ENCODE data around the gene SERINC2. TPM values are rescaled to one million over a fixed set of nuclear protein-coding genes. Genes with fewer than 3 reads are reported as not detected.

Gene SERINC2
- total and polyA plus RNA-seq, 7 experiments from 2014 or later, result 0.22 to 2.7 (median 0.34) TPM; not detected in 4

GRCh38 chr1:31400393-31400792, 12.6 kb upstream of the SERINC2 start:
- no peak for ATAC-seq
- H3K27me3 Mint-ChIP-seq, result peaks cover 0 to 16% (median 5%) of the 10 kb centered on the region in 5 donors
- H3K27ac Mint-ChIP-seq, result no peak overlapping the region
- DNase-seq, result no peak
- Histone ChIP-seq H3K4me3 (ENCODE audit: low read length) (no peak overlapping the region), H3K27ac (ENCODE audit: low read depth, low read length) (no peak overlapping the region), H3K36me3 (ENCODE audit: control insufficient read depth in 2 of 3, insufficient read depth in 3 of 3, low read length in 3 of 3) (no peaks in the 10 kb centered on the region), H3K9me3 (ENCODE audit: control insufficient read depth in 2 of 3, low read length in 3 of 3) (no peaks in the 10 kb centered on the region), H3K27me3 (ENCODE audit: control insufficient read depth in 2 of 2, insufficient read depth in 2 of 2, low read length in 2 of 2) (no peaks in the 10 kb centered on the region), H3K4me1 (ENCODE audit: control insufficient read depth in 2 of 2, insufficient read depth in 2 of 2, low read length in 2 of 2) (no peaks in the 10 kb centered on the region)
- ChIA-PET CTCF (no interaction called here), POLR2A (no interaction called here)
- H3K4me1 Mint-ChIP-seq, result peaks cover 0 to 6% (median 1%) of the 10 kb centered on the region in 7 donors
- no peak overlapping the region for H3K4me3 Mint-ChIP-seq
- intact Hi-C loops (cut with micrococcal nuclease), result no loop called here
- no peaks in the 10 kb centered on the region for H3K36me3 Mint-ChIP-seq
- peaks cover 0 to 1% (median 0%) of the 10 kb centered on the region in 11 donors for H3K9me3 Mint-ChIP-seq

- Histone ChIP-seq H3K9me3 (ENCODE audit: control insufficient read depth in 2 of 3, low read length in 3 of 3) (no peaks in the 10 kb centered on the region), H3K27me3 (ENCODE audit: control insufficient read depth in 2 of 2, insufficient read depth in 2 of 2, low read length in 2 of 2) (no peaks in the 10 kb centered on the region), H3K4me3 (ENCODE audit: low read length) (no peak overlapping the region), H3K36me3 (ENCODE audit: control insufficient read depth in 2 of 3, insufficient read depth in 3 of 3, low read length in 3 of 3) (no peaks in the 10 kb centered on the region), H3K4me1 (ENCODE audit: control insufficient read depth in 2 of 2, insufficient read depth in 2 of 2, low read length in 2 of 2) (no peaks in the 10 kb centered on the region), H3K27ac (ENCODE audit: low read depth, low read length) (no peak overlapping the region)
- H3K9me3 Mint-ChIP-seq, result peaks cover 0 to 1% (median 0%) of the 10 kb centered on the region in 11 donors
- no peak overlapping the region for H3K27ac Mint-ChIP-seq
- peaks cover 0 to 16% (median 5%) of the 10 kb centered on the region in 5 donors for H3K27me3 Mint-ChIP-seq
- intact Hi-C loops (cut with micrococcal nuclease), result no loop called here
- no peak overlapping the region for H3K4me3 Mint-ChIP-seq
- ATAC-seq (no peak), DNase-seq (no peak)
- ChIA-PET CTCF (no interaction called here), POLR2A (no interaction called here)
- H3K4me1 Mint-ChIP-seq, result peaks cover 0 to 6% (median 0%) of the 10 kb centered on the region in 7 donors
- H3K36me3 Mint-ChIP-seq, result no peaks in the 10 kb centered on the region
Observed at GRCh38 chr1:31401241-31401640, 11.8 kb upstream of the SERINC2 start.

GRCh38 chr1:31405578-31406245, 7.3 kb upstream of the SERINC2 start:
- DNase-seq, result no peak
- ChIA-PET CTCF (interaction anchor here (1.1 kb wide), 1 partner anchor 16 kb away, joined by 4 read pairs; no protein-coding TSS in a partner anchor), POLR2A (no interaction called here)
- intact Hi-C loops (cut with micrococcal nuclease), result loop anchor here in 1 of 2 donors (5.0 kb wide), 1 partner anchor 498 kb away; the partner anchor contains the start of gene SDC3
- no peaks in the 10 kb centered on the region for H3K27me3 ChIP-seq (ENCODE audit: control insufficient read depth in 2 of 2, insufficient read depth in 2 of 2, low read length in 2 of 2)
- no peaks in the 10 kb centered on the region for H3K4me1 ChIP-seq (ENCODE audit: control insufficient read depth in 2 of 2, insufficient read depth in 2 of 2, low read length in 2 of 2)
- Mint-ChIP-seq H3K36me3 (no peaks in the 10 kb centered on the region), H3K4me1 (no peaks in the 10 kb centered on the region), H3K4me3 (no peak overlapping the region), H3K27ac (no peak overlapping the region), H3K9me3 (peaks cover 0 to 1% (median 0%) of the 10 kb centered on the region in 11 donors), H3K27me3 (peaks cover 26 to 35% (median 27%) of the 10 kb centered on the region in 5 donors)
- H3K36me3 ChIP-seq (ENCODE audit: control insufficient read depth in 2 of 3, insufficient read depth in 3 of 3, low read length in 3 of 3), result no peaks in the 10 kb centered on the region
- no peak overlapping the region for H3K27ac ChIP-seq (ENCODE audit: low read depth, low read length)
- H3K4me3 ChIP-seq (ENCODE audit: low read length), result no peak overlapping the region
- ATAC-seq, result no peak
- H3K9me3 ChIP-seq (ENCODE audit: control insufficient read depth in 2 of 3, low read length in 3 of 3), result no peaks in the 10 kb centered on the region

GRCh38 chr1:31407029-31407626, 5.9 kb upstream of the SERINC2 start:
- H3K4me1 ChIP-seq (ENCODE audit: control insufficient read depth in 2 of 2, insufficient read depth in 2 of 2, low read length in 2 of 2), result no peaks in the 10 kb centered on the region
- ATAC-seq, result no peak
- Mint-ChIP-seq H3K9me3 (peaks cover 0 to 1% (median 0%) of the 10 kb centered on the region in 11 donors), H3K4me1 (peaks cover 0 to 1% (median 1%) of the 10 kb centered on the region in 7 donors), H3K27me3 (peaks cover 37 to 49% (median 41%) of the 10 kb centered on the region in 5 donors), H3K27ac (no peak overlapping the region), H3K36me3 (no peaks in the 10 kb centered on the region), H3K4me3 (no peak overlapping the region)
- DNase-seq, result no peak
- ChIA-PET CTCF (no interaction called here), POLR2A (no interaction called here)
- intact Hi-C loops (cut with micrococcal nuclease), result loop anchor here in 1 of 2 donors (5.0 kb wide), 1 partner anchor 500 kb away; the partner anchor contains the start of gene SDC3
- H3K27me3 ChIP-seq (ENCODE audit: control insufficient read depth in 2 of 2, insufficient read depth in 2 of 2, low read length in 2 of 2), result peaks cover 0 to 3% of the 10 kb centered on the region in 2 donors
- no peak overlapping the region for H3K4me3 ChIP-seq (ENCODE audit: low read length)
- H3K36me3 ChIP-seq (ENCODE audit: control insufficient read depth in 2 of 3, insufficient read depth in 3 of 3, low read length in 3 of 3), result no peaks in the 10 kb centered on the region
- H3K9me3 ChIP-seq (ENCODE audit: control insufficient read depth in 2 of 3, low read length in 3 of 3), result no peaks in the 10 kb centered on the region
- no peak overlapping the region for H3K27ac ChIP-seq (ENCODE audit: low read depth, low read length)

GRCh38 chr1:31408788-31409318, 4.2 kb upstream of the SERINC2 start:
- Mint-ChIP-seq H3K9me3 (peaks cover 0 to 2% (median 0%) of the 10 kb centered on the region in 11 donors), H3K27ac (no peak overlapping the region), H3K4me1 (peaks cover 3 to 11% (median 10%) of the 10 kb centered on the region in 7 donors), H3K27me3 (peaks cover 45 to 54% (median 50%) of the 10 kb centered on the region in 5 donors), H3K4me3 (no peak overlapping the region), H3K36me3 (peaks cover 0 to 3% (median 0%) of the 10 kb centered on the region in 5 donors)
- CTCF ChIA-PET, result interaction anchor here (0.6 kb wide), 1 partner anchor 95 kb away, joined by 5 read pairs; no protein-coding TSS in a partner anchor
- no peak for ATAC-seq
- intact Hi-C loops (cut with micrococcal nuclease), result loop anchor here in 1 of 2 donors (5.0 kb wide), 1 partner anchor 502 kb away; the partner anchor contains the start of gene SDC3
- H3K9me3 ChIP-seq (ENCODE audit: control insufficient read depth in 2 of 3, low read length in 3 of 3), result no peaks in the 10 kb centered on the region
- POLR2A ChIA-PET, result no interaction called here
- no peaks in the 10 kb centered on the region for H3K36me3 ChIP-seq (ENCODE audit: control insufficient read depth in 2 of 3, insufficient read depth in 3 of 3, low read length in 3 of 3)
- no peak for DNase-seq
- H3K27me3 ChIP-seq (ENCODE audit: control insufficient read depth in 2 of 2, insufficient read depth in 2 of 2, low read length in 2 of 2), result peaks cover 0 to 10% of the 10 kb centered on the region in 2 donors
- no peak overlapping the region for H3K4me3 ChIP-seq (ENCODE audit: low read length)
- H3K4me1 ChIP-seq (ENCODE audit: control insufficient read depth in 2 of 2, insufficient read depth in 2 of 2, low read length in 2 of 2), result no peaks in the 10 kb centered on the region
- H3K27ac ChIP-seq (ENCODE audit: low read depth, low read length), result no peak overlapping the region

- peaks cover 56 to 64% (median 60%) of the 10 kb centered on the region in 5 donors for H3K27me3 Mint-ChIP-seq
- POLR2A ChIA-PET, result no interaction called here
Observed at GRCh38 chr1:31409946-31410858, 2.8 kb upstream of the SERINC2 start.

More at GRCh38 chr1:31409946-31410858, 2.8 kb upstream of the SERINC2 start:
- Histone ChIP-seq H3K27ac (ENCODE audit: low read depth, low read length) (no peak overlapping the region), H3K27me3 (ENCODE audit: control insufficient read depth in 2 of 2, insufficient read depth in 2 of 2, low read length in 2 of 2) (peaks cover 0 to 10% of the 10 kb centered on the region in 2 donors), H3K4me1 (ENCODE audit: control insufficient read depth in 2 of 2, insufficient read depth in 2 of 2, low read length in 2 of 2) (no peaks in the 10 kb centered on the region), H3K9me3 (ENCODE audit: control insufficient read depth in 2 of 3, low read length in 3 of 3) (no peaks in the 10 kb centered on the region), H3K4me3 (ENCODE audit: low read length) (no peak overlapping the region), H3K36me3 (ENCODE audit: control insufficient read depth in 2 of 3, insufficient read depth in 3 of 3, low read length in 3 of 3) (no peaks in the 10 kb centered on the region)
- Mint-ChIP-seq H3K4me3 (peak overlapping the region in 2 of 10 donors; percentile 10 to 35), H3K36me3 (peaks cover 0 to 4% (median 0%) of the 10 kb centered on the region in 5 donors), H3K9me3 (peaks cover 0 to 3% (median 0%) of the 10 kb centered on the region in 11 donors), H3K27ac (no peak overlapping the region), H3K4me1 (peaks cover 3 to 12% (median 11%) of the 10 kb centered on the region in 7 donors)
- DNase-seq, result no peak
- CTCF ChIA-PET, result no interaction called here
- intact Hi-C loops (cut with micrococcal nuclease), result loop anchor here in 1 of 2 donors (5.0 kb wide), 1 partner anchor 503 kb away; the partner anchor contains the start of gene SDC3
- ATAC-seq, result no peak

Measured in naive thymus-derived CD4-positive, alpha-beta T cell (primary cell).